Measurements from ENCODE around the gene EYA4.

DNA sequence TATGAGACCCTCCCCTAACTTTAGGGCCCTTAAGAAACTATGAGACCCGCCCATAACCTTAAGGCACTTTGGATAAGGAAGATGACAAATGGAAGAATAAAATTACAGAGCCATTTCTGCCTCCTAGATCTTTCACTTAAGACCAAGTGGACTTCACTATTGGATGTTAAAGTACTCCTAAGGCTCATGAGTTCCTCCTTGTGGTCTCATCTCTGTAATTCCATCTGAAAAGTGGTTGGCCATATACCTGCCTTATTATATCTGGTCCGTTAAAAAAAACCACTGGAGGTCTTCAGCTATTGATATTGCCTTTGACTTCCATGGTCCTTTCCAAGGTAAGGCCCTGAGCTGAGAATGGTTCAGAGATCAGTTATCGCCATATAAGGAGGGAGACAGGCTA is 310.3 kb downstream of the EYA4 start:
- TF ChIP-seq, protein P1, sequence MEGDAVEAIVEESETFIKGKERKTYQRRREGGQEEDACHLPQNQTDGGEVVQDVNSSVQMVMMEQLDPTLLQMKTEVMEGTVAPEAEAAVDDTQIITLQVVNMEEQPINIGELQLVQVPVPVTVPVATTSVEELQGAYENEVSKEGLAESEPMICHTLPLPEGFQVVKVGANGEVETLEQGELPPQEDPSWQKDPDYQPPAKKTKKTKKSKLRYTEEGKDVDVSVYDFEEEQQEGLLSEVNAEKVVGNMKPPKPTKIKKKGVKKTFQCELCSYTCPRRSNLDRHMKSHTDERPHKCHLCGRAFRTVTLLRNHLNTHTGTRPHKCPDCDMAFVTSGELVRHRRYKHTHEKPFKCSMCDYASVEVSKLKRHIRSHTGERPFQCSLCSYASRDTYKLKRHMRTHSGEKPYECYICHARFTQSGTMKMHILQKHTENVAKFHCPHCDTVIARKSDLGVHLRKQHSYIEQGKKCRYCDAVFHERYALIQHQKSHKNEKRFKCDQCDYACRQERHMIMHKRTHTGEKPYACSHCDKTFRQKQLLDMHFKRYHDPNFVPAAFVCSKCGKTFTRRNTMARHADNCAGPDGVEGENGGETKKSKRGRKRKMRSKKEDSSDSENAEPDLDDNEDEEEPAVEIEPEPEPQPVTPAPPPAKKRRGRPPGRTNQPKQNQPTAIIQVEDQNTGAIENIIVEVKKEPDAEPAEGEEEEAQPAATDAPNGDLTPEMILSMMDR (IDR thresholded peaks at IDR 0.05): no peak
- TF ChIP-seq POLR2A (IDR thresholded peaks at IDR 0.05): no peak
- no peak for TF ChIP-seq EP300 (IDR thresholded peaks at IDR 0.05)
- TF ChIP-seq POLR2AphosphoS5 (IDR thresholded peaks at IDR 0.05): no peak
